PFSK-1 (cell line): ENCODE data around the gene ASB16.
A peak's percentile ranks its signal among the peaks of the same experiment; 100 is the strongest.

Experiments used
- FOXP2 ChIP-seq: optimal IDR thresholded peaks from 2 replicates; pipeline ENCODE3; 2011; ENCODE audit warnings: borderline replicate concordance, control low read depth, inconsistent platforms; ENCODE audit not compliant: insufficient read depth; ENCODE audit errors: extremely low read length, extremely low read depth
- POLR2AphosphoS5 ChIP-seq: IDR thresholded peaks from 2 replicates; pipeline ENCODE4 v1.6.1; 2012; ENCODE audit warnings: low read depth, mild to moderate bottlenecking, control low read depth, low read length, moderate library complexity
- SIN3A ChIP-seq: IDR thresholded peaks from 2 replicates; pipeline ENCODE4 v1.6.1; 2012; ENCODE audit warnings: mild to moderate bottlenecking, low read length, moderate library complexity, borderline replicate concordance; ENCODE audit not compliant: insufficient read depth
- TAF1 ChIP-seq: IDR thresholded peaks from 2 replicates; pipeline ENCODE4 v1.6.1; 2012; ENCODE audit warnings: low read length, control low read depth, borderline replicate concordance; ENCODE audit not compliant: insufficient read depth
- TF ChIP-seq, protein P1 (sequence below), 2 experiments: IDR thresholded peaks; 2 replicates each; pipeline versions ENCODE4 v1.6.1 to v1.8.0; 2011 to 2012; ENCODE audit warnings: low read depth in 2 of 2, low read length in 2 of 2, control low read depth in 1 of 2, inconsistent platforms in 1 of 2, mild to moderate bottlenecking in 1 of 2, moderate library complexity in 1 of 2; ENCODE audit not compliant: insufficient read depth in 1 of 2

Gene ASB16

DNA sequence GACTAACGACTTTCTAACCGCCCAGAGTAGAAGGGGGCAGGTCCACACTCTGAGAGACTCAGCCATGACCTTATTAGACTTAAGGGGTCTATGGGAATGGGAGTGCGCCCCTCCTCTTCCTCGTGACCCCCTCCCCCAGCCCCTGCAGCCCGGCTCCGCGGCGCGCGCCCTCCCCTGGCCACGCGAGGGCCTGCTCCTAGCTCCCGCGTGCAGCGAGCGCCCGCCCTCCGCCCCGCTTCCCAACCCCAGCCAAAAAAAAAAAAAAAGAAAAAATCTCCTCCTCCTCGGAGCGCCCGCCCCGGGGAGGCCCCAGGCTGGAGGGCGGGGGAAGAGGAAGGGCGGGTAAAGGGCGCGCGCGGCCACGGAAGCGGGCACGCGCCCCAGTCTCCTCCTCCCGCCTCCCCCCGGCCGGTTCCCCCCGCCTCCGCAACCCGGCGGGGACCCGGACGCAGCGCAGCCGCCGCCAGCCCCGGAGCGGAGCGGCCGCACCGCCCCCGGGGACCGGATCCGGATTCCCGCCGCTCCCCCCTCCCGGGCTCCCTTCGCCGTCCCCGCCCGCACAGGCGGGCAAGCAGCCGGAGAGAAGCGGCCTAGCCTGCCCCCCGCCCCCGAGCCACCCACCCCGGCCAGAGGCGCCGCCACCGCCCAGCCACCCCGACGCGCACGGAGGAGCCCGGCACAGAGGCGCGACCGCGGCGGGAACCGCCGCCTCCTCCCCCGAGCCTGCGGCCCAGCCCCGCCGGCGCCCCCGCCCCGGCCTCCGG, 48.0 kb downstream of the ASB16 start:
- TF ChIP-seq TAF1 (0 out of 2 replicates have a peak, but pooled peaks have one; percentile 43), SIN3A (0 out of 2 replicates have a peak, but pooled peaks have one; percentile 16), FOXP2 (peak; percentile 40), POLR2AphosphoS5 (peak; percentile 44)
- TF ChIP-seq, protein P1, sequence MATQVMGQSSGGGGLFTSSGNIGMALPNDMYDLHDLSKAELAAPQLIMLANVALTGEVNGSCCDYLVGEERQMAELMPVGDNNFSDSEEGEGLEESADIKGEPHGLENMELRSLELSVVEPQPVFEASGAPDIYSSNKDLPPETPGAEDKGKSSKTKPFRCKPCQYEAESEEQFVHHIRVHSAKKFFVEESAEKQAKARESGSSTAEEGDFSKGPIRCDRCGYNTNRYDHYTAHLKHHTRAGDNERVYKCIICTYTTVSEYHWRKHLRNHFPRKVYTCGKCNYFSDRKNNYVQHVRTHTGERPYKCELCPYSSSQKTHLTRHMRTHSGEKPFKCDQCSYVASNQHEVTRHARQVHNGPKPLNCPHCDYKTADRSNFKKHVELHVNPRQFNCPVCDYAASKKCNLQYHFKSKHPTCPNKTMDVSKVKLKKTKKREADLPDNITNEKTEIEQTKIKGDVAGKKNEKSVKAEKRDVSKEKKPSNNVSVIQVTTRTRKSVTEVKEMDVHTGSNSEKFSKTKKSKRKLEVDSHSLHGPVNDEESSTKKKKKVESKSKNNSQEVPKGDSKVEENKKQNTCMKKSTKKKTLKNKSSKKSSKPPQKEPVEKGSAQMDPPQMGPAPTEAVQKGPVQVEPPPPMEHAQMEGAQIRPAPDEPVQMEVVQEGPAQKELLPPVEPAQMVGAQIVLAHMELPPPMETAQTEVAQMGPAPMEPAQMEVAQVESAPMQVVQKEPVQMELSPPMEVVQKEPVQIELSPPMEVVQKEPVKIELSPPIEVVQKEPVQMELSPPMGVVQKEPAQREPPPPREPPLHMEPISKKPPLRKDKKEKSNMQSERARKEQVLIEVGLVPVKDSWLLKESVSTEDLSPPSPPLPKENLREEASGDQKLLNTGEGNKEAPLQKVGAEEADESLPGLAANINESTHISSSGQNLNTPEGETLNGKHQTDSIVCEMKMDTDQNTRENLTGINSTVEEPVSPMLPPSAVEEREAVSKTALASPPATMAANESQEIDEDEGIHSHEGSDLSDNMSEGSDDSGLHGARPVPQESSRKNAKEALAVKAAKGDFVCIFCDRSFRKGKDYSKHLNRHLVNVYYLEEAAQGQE (IDR thresholded peaks at IDR 0.05; ENCODE audit: insufficient read depth in 1 of 2, low read depth in 2 of 2, low read length in 2 of 2), result no peak

GRCh38 chr17:44219108-44219615, 48.7 kb downstream of the ASB16 start:
- no peak for TF ChIP-seq SIN3A
- TF ChIP-seq, protein P1 (IDR thresholded peaks at IDR 0.05; ENCODE audit: insufficient read depth in 1 of 2, low read depth in 2 of 2, low read length in 2 of 2), result 0 out of 4 replicates have a peak, but pooled peaks of 1 of the 2 experiments have one; percentile 16
- no peak for TF ChIP-seq POLR2AphosphoS5
- TF ChIP-seq FOXP2, result peak; percentile 63
- TF ChIP-seq TAF1, result peak; percentile 60; the same call in 1 of the 2 replicates

- TF ChIP-seq FOXP2 (no peak), SIN3A (no peak), TAF1 (no peak)
- TF ChIP-seq, protein P1 (IDR thresholded peaks at IDR 0.05; ENCODE audit: insufficient read depth in 1 of 2, low read depth in 2 of 2, low read length in 2 of 2), result no peak
Measured at GRCh38 chr17:44219616-44220212, 49.2 kb downstream of the ASB16 start, which contains the start of gene UBTF. Gene UBTF (minus strand): TSS chr17:44219675. CDS start chr17:44218229, 1,446 bp downstream.

- TF ChIP-seq TAF1 (no peak), FOXP2 (no peak), SIN3A (0 out of 2 replicates have a peak, but pooled peaks have one; percentile 24)
Measured at GRCh38 chr17:44220213-44221083, 49.9 kb downstream of the ASB16 start.
